HepG2 (cell line): ENCODE measurements around the gene SEMA6B. TPM values are rescaled to one million over a fixed set of nuclear protein-coding genes. Genes with fewer than 3 reads are reported as not detected.

Source experiments
- CEBPG ChIP-seq: IDR thresholded peaks from 2 replicates; pipeline ENCODE4 v1.6.1; 2016
- FOSL2 ChIP-seq: sonication (generic); formaldehyde crosslinking; IDR thresholded peaks from 2 replicates; pipeline ENCODE4 v1.4.0; 2020; ENCODE audit warnings: missing genetic modification reagents
- FOXP1 ChIP-seq, 2 experiments: fragments of 450-650 bp in 1 of 2; IDR thresholded peaks; 2 replicates each; pipeline ENCODE4 v1.6.1; 2017 to 2018; ENCODE audit warnings: antibody characterized with exemption in 1 of 2
- KDM5B ChIP-seq: sonication (generic); formaldehyde crosslinking; IDR thresholded peaks from 2 replicates; pipeline ENCODE4 v1.4.0; 2020; ENCODE audit warnings: missing genetic modification reagents, mild to moderate bottlenecking, borderline replicate concordance
- MED8 ChIP-seq: sonication (generic); formaldehyde crosslinking; IDR thresholded peaks from 2 replicates; pipeline ENCODE4 v1.8.1; 2023; ENCODE audit warnings: mild to moderate bottlenecking, missing genetic modification reagents; ENCODE audit not compliant: insufficient replicate concordance
- RAD21 ChIP-seq: fragments of 450-650 bp; formaldehyde crosslinking; IDR thresholded peaks from 2 replicates; pipeline ENCODE4 v1.5.0; 2020; ENCODE audit warnings: mild to moderate bottlenecking
- SAFB2 ChIP-seq: sonication (generic); formaldehyde crosslinking; IDR thresholded peaks from 2 replicates; pipeline ENCODE4 v1.5.1; 2020; ENCODE audit warnings: missing genetic modification reagents, low read depth, mild to moderate bottlenecking, borderline replicate concordance
- ZBTB20 ChIP-seq: sonication (generic); formaldehyde crosslinking; IDR thresholded peaks from 2 replicates; pipeline ENCODE4 v1.8.1; 2023; ENCODE audit warnings: missing genetic modification reagents, low read depth, mild to moderate bottlenecking, borderline replicate concordance
- ZFP36 ChIP-seq: fragments of 150-350 bp; IDR thresholded peaks from 2 replicates; pipeline ENCODE4 v1.6.1; 2018; ENCODE audit warnings: borderline replicate concordance, low read length, low read depth; ENCODE audit not compliant: partially characterized antibody
- ZFP91 ChIP-seq: sonication (generic); formaldehyde crosslinking; IDR thresholded peaks from 2 replicates; pipeline ENCODE4 v1.9.0; 2022; ENCODE audit warnings: missing genetic modification reagents, mild to moderate bottlenecking, borderline replicate concordance
- ZFY ChIP-seq: sonication (generic); formaldehyde crosslinking; IDR thresholded peaks from 2 replicates; pipeline ENCODE4 v1.4.0; 2020; ENCODE audit warnings: missing genetic modification reagents
- ZNF17 ChIP-seq: sonication (generic); formaldehyde crosslinking; IDR thresholded peaks from 2 replicates; pipeline ENCODE4 v1.5.0; 2020; ENCODE audit warnings: mild to moderate bottlenecking, missing genetic modification reagents
- ZNF768 ChIP-seq: sonication (generic); formaldehyde crosslinking; IDR thresholded peaks from 2 replicates; pipeline ENCODE4 v1.4.0; 2020; ENCODE audit warnings: missing genetic modification reagents
- ZNF772 ChIP-seq: sonication (generic); formaldehyde crosslinking; IDR thresholded peaks from 2 replicates; pipeline ENCODE4 v1.5.0; 2020; ENCODE audit warnings: mild to moderate bottlenecking, missing genetic modification reagents
- ZZZ3 ChIP-seq: sonication (generic); formaldehyde crosslinking; IDR thresholded peaks from 2 replicates; pipeline ENCODE4 v1.4.0; 2020; ENCODE audit warnings: missing genetic modification reagents, mild to moderate bottlenecking, borderline replicate concordance
- polyA plus RNA-seq, 8 experiments: library from polyadenylated mRNA; depleted of rRNA in 3 of 8; stranded (reverse) in 7 of 8; unstranded in 1 of 8; fragments of >200 nt; fragmentation: Illumina TruSeq in 4 of 8; extraction: Trizol in 4 of 8; gene quantifications; 2 replicates each; pipeline versions ENCODE4 v1.2.1 to v1.2.3, GENCODE V29; 2011 to 2016; ENCODE audit warnings: low read depth in 4 of 8, missing spikeins in 1 of 8, mixed read lengths in 1 of 8; ENCODE audit not compliant: insufficient read depth in 1 of 8
- total RNA-seq, 5 experiments: library from RNA; depleted of rRNA; stranded (reverse); fragments of >200 nt; fragmentation: Illumina TruSeq; extraction: Trizol; gene quantifications; 2 replicates each; pipeline ENCODE4 v1.2.3, GENCODE V29; 2016; ENCODE audit warnings: low read depth in 1 of 5
- TF ChIP-seq, protein P1 (sequence below): sonication (generic); formaldehyde crosslinking; IDR thresholded peaks from 2 replicates; pipeline ENCODE4 v1.5.1; 2020; ENCODE audit warnings: mild to moderate bottlenecking, missing genetic modification reagents, moderate library complexity
- TF ChIP-seq, protein P2 (sequence below): IDR thresholded peaks from 2 replicates; pipeline ENCODE4 v1.6.1; 2016; ENCODE audit warnings: low read depth
- TF ChIP-seq, protein P3 (sequence below): IDR thresholded peaks from 2 replicates; pipeline ENCODE4 v1.6.1; 2018; ENCODE audit warnings: missing genetic modification reagents

The SEMA6B gene
- total and polyA plus RNA-seq, 2 of the 13 experiments (the other 11 are each of a cell fraction or from before 2014, with no cell fraction given) = 45.5 to 67.1 TPM

GRCh38 chr19:4576016-4576933 lies 16.8 kb upstream of the SEMA6B start (continued):
- TF ChIP-seq ZFY (CRISPR knock-in tag) (peak; percentile 7; the same call in 1 of the 2 replicates), ZFP36 (peak; percentile 87), FOXP1 (IDR thresholded peaks at IDR 0.05) (no peak), FOXP1 (CRISPR knock-in tag; IDR thresholded peaks at IDR 0.05) (no peak), KDM5B (CRISPR knock-in tag) (peak; percentile 83), SAFB2 (CRISPR knock-in tag) (peak; percentile 47; the same call in 1 of the 2 replicates), ZBTB20 (no peak), ZFP91 (CRISPR knock-in tag) (peak; percentile 37; the same call in 1 of the 2 replicates), MED8 (CRISPR knock-in tag) (peak; percentile 14), CEBPG (CRISPR knock-in tag) (no peak), ZZZ3 (CRISPR knock-in tag) (no peak), ZNF768 (peak; percentile 63; the same call in 1 of the 2 replicates), ZNF17 (CRISPR knock-in tag) (no peak), RAD21 (CRISPR knock-in tag) (peak; percentile 86), FOSL2 (CRISPR knock-in tag) (peak; percentile 19), ZNF772 (CRISPR knock-in tag) (no peak)
- TF ChIP-seq, protein P1, sequence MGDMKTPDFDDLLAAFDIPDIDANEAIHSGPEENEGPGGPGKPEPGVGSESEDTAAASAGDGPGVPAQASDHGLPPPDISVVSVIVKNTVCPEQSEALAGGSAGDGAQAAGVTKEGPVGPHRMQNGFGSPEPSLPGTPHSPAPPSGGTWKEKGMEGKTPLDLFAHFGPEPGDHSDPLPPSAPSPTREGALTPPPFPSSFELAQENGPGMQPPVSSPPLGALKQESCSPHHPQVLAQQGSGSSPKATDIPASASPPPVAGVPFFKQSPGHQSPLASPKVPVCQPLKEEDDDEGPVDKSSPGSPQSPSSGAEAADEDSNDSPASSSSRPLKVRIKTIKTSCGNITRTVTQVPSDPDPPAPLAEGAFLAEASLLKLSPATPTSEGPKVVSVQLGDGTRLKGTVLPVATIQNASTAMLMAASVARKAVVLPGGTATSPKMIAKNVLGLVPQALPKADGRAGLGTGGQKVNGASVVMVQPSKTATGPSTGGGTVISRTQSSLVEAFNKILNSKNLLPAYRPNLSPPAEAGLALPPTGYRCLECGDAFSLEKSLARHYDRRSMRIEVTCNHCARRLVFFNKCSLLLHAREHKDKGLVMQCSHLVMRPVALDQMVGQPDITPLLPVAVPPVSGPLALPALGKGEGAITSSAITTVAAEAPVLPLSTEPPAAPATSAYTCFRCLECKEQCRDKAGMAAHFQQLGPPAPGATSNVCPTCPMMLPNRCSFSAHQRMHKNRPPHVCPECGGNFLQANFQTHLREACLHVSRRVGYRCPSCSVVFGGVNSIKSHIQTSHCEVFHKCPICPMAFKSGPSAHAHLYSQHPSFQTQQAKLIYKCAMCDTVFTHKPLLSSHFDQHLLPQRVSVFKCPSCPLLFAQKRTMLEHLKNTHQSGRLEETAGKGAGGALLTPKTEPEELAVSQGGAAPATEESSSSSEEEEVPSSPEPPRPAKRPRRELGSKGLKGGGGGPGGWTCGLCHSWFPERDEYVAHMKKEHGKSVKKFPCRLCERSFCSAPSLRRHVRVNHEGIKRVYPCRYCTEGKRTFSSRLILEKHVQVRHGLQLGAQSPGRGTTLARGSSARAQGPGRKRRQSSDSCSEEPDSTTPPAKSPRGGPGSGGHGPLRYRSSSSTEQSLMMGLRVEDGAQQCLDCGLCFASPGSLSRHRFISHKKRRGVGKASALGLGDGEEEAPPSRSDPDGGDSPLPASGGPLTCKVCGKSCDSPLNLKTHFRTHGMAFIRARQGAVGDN (CRISPR knock-in tag) = peak; percentile 58
- TF ChIP-seq, protein P2, sequence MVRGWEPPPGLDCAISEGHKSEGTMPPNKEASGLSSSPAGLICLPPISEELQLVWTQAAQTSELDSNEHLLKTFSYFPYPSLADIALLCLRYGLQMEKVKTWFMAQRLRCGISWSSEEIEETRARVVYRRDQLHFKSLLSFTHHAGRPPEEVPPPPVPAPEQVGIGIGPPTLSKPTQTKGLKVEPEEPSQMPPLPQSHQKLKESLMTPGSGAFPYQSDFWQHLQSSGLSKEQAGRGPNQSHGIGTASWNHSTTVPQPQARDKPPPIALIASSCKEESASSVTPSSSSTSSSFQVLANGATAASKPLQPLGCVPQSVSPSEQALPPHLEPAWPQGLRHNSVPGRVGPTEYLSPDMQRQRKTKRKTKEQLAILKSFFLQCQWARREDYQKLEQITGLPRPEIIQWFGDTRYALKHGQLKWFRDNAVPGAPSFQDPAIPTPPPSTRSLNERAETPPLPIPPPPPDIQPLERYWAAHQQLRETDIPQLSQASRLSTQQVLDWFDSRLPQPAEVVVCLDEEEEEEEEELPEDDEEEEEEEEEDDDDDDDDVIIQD (CRISPR knock-in tag) = no peak
- TF ChIP-seq, protein P3, sequence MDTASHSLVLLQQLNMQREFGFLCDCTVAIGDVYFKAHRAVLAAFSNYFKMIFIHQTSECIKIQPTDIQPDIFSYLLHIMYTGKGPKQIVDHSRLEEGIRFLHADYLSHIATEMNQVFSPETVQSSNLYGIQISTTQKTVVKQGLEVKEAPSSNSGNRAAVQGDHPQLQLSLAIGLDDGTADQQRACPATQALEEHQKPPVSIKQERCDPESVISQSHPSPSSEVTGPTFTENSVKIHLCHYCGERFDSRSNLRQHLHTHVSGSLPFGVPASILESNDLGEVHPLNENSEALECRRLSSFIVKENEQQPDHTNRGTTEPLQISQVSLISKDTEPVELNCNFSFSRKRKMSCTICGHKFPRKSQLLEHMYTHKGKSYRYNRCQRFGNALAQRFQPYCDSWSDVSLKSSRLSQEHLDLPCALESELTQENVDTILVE = peak; percentile 30; the same call in 1 of the 2 replicates
